Thoracic aorta endothelial cell (primary cell): Measurements from ENCODE around the gene SCGB1C2. TPM values are rescaled to one million over a fixed set of nuclear protein-coding genes. Genes with fewer than 3 reads are reported as not detected.

ENCODE experiments used
- small RNA-seq: library from RNA; depleted of rRNA; stranded (forward); fragments of <200 nt; gene quantifications from one replicate; pipeline ENCODE3, GENCODE V24; 2012
- total RNA-seq: library from RNA; depleted of rRNA; stranded (reverse); fragments of >200 nt; gene quantifications from 2 replicates; pipeline ENCODE4 v1.2.3, GENCODE V29; 2012

Gene SCGB1C2
- total RNA-seq: not detected in 2 replicates

GRCh38 chr17:137166-137807 lies at the start of gene SCGB1C2:
SCGB1C2 (plus strand) TSS chr17:137569; CDS start chr17:137591, 22 bp downstream.

GRCh38 chr17:181245-182049 lies 44.1 kb downstream of the SCGB1C2 start, which contains the start of gene DOC2B:
DOC2B (minus strand) TSS chr17:181650; CDS start chr17:181479, 171 bp downstream.

Small RNA genes lying within 50 kb of the gene (small RNA-seq; reads per million reads assigned to genes)
- gene RF00026: not detected

Other genes with a start within 250 kb of the SCGB1C2 start
- under 0.01 and 0.14 TPM in 2 replicates for gene DOC2B, start 44.1 kb downstream of the SCGB1C2 start, total RNA-seq
- gene RPH3AL, start 215.2 kb downstream of the SCGB1C2 start, total RNA-seq: 4.4 and 8.6 TPM in 2 replicates